Calu3 (cell line): ENCODE results near the gene PI4KA. TPM values are rescaled to one million over a fixed set of nuclear protein-coding genes. Genes with fewer than 3 reads are reported as not detected.

Source experiments
- BruUV-seq: library from RNA; stranded (reverse); fragments of 400-500 nt; replicated peaks from 2 replicates; lab custom pipeline; 2021; lab: Mats Ljungman, UMichigan
- CTCF ChIA-PET: fragments of 300-600 bp; sonication (Branson Sonifier 250); formaldehyde crosslinking; loops from one replicate; lab custom pipeline; 2022; ENCODE audit warnings: antibody characterized with exemption; lab: Charles Lee
- DNase-seq: peaks from one replicate; pipeline ENCODE4 v3.0.0; 2022
- H3K27ac Mint-ChIP-seq: one replicate; pipeline ENCODE4 v1.8.0; 2022; ENCODE audit warnings: mixed read lengths; ENCODE audit not compliant: unreplicated experiment
- H3K27me3 Mint-ChIP-seq: one replicate; pipeline ENCODE4 v1.8.0; 2022; ENCODE audit warnings: mixed read lengths; ENCODE audit not compliant: unreplicated experiment
- H3K36me3 Mint-ChIP-seq: one replicate; pipeline ENCODE4 v1.8.0; 2022; ENCODE audit warnings: mild to moderate bottlenecking, moderate library complexity, mixed read lengths; ENCODE audit not compliant: insufficient read depth, unreplicated experiment
- H3K4me1 Mint-ChIP-seq: one replicate; pipeline ENCODE4 v1.8.0; 2022; ENCODE audit warnings: mild to moderate bottlenecking, low read depth, mixed read lengths; ENCODE audit not compliant: unreplicated experiment
- H3K4me3 Mint-ChIP-seq: one replicate; pipeline ENCODE4 v1.8.0; 2022; ENCODE audit warnings: mild to moderate bottlenecking, low read depth, moderate library complexity, mixed read lengths; ENCODE audit not compliant: unreplicated experiment
- H3K9me3 Mint-ChIP-seq: one replicate; pipeline ENCODE4 v1.8.0; 2022; ENCODE audit warnings: low read depth, mixed read lengths; ENCODE audit not compliant: unreplicated experiment
- CTCF ChIP-seq: fragments of 200-600 bp; IDR thresholded peaks from one replicate; pipeline ENCODE4 v1.8.0; 2022; ENCODE audit warnings: antibody characterized with exemption; ENCODE audit not compliant: unreplicated experiment
- intact Hi-C: fragments of 100-400 bp; cut with micrococcal nuclease; formaldehyde crosslinking; loops from one replicate; pipeline ENCODE4 v1.10.0; 2022; ENCODE audit not compliant: unreplicated experiment
- total RNA-seq: library from RNA; stranded (reverse); gene quantifications from 2 replicates; pipeline ENCODE4 v1.2.3, GENCODE V29; 2022

Gene PI4KA
- total RNA-seq, 1 experiment from 2014 or later, result 77.9 TPM

GRCh38 chr22:20766530-20766929 lies 92.1 kb downstream of the PI4KA start:
- TF ChIP-seq CTCF, result no peak
- Mint-ChIP-seq H3K4me1 (no peaks in the 10 kb centered on the region), H3K4me3 (no peak overlapping the region), H3K27ac (no peak overlapping the region), H3K9me3 (no peaks in the 10 kb centered on the region), H3K36me3 (peaks cover 18% of the 10 kb centered on the region), H3K27me3 (no peaks in the 10 kb centered on the region)
- DNase-seq, result no peak
- intact Hi-C loops, result no loop called here
- BruUV-seq, result no TSS peak
- CTCF ChIA-PET, result interaction anchor here (0.5 to 0.7 kb wide), 2 partner anchors 397 to 413 kb away, joined by 3 to 4 read pairs; no protein-coding TSS in a partner anchor

DNA sequence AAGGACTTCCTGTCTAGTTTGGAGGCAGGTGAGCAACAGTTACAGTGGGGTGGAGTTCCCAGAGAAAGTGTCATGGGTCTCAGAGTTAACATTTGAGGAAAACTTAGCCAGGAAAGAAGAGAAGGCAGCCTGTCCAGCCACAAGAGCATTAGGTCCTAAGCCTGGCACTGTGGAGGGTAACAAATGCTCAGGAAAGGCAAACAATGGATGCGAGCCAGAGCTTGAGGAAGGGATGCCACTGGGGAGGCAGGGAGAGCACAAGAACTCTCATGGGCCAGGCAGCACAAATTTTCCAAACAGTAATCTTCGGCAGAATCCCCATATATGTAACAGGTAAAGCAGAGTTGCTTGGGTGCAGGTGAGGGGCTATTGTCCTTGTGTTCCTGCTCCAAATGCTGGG lies 92.7 kb downstream of the PI4KA start:
- DNase-seq, result no peak

DNA sequence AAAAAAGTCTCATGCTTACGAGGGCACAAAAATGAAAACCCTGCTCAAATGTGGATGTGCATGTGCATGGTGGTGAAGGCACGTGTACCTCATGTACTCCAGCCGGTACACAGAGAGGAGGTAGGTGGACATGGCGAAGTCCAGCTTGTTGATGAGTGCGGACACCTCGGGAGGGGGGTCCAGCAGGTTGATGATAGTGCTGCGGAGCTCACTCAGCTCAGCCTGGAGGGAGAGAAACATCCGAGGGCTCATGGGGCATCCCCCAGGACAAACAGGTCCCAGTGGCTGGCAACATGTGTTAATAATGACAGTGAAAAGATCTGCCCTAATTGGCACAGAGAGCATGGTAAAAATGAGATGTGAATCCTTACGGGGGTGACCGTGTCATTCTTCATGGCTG lies 93.9 kb downstream of the PI4KA start:
- Mint-ChIP-seq H3K27ac (no peak overlapping the region), H3K27me3 (no peaks in the 10 kb centered on the region), H3K4me3 (no peak overlapping the region), H3K9me3 (no peaks in the 10 kb centered on the region), H3K4me1 (no peaks in the 10 kb centered on the region), H3K36me3 (peaks cover 14% of the 10 kb centered on the region)
- no TSS peak for BruUV-seq
- CTCF ChIA-PET, result interaction anchor here (0.6 kb wide), 1 partner anchor 26 kb away, joined by 3 read pairs; no protein-coding TSS in a partner anchor
- TF ChIP-seq CTCF, result no peak
- intact Hi-C loops, result no loop called here
- DNase-seq, result no peak

More for the DNA sequence above, 92.7 kb downstream of the PI4KA start:
- no TSS peak for BruUV-seq
- TF ChIP-seq CTCF, result no peak
- no peaks in the 10 kb centered on the region for H3K4me1 Mint-ChIP-seq
- no peaks in the 10 kb centered on the region for H3K27me3 Mint-ChIP-seq
- no peaks in the 10 kb centered on the region for H3K9me3 Mint-ChIP-seq
- peaks cover 16% of the 10 kb centered on the region for H3K36me3 Mint-ChIP-seq
- CTCF ChIA-PET, result no interaction called here
- H3K4me3 Mint-ChIP-seq, result no peak overlapping the region
- no peak overlapping the region for H3K27ac Mint-ChIP-seq
- intact Hi-C loops, result no loop called here

- no peak for DNase-seq
- no TSS peak for BruUV-seq
- intact Hi-C loops, result no loop called here
- H3K4me1 Mint-ChIP-seq, result no peaks in the 10 kb centered on the region
- H3K9me3 Mint-ChIP-seq, result no peaks in the 10 kb centered on the region
- no peak overlapping the region for H3K4me3 Mint-ChIP-seq
- no peak for TF ChIP-seq CTCF
- peaks cover 14% of the 10 kb centered on the region for H3K36me3 Mint-ChIP-seq
- no peaks in the 10 kb centered on the region for H3K27me3 Mint-ChIP-seq
- CTCF ChIA-PET, result interaction anchor here (0.6 kb wide), 1 partner anchor 25 kb away, joined by 3 read pairs; no protein-coding TSS in a partner anchor
- H3K27ac Mint-ChIP-seq, result no peak overlapping the region
Measured at GRCh38 chr22:20764471-20764720, 94.2 kb downstream of the PI4KA start.
